SK-MEL-5 (cell line): ENCODE measurements around the gene KLHDC7B. TPM values are rescaled to one million over a fixed set of nuclear protein-coding genes. Genes with fewer than 3 reads are reported as not detected.

ENCODE experiments used
- DNase-seq: peaks from one replicate; pipeline ENCODE4 v3.0.0-alpha.2; 2016; ENCODE audit warnings: low read depth, low spot score
- in situ Hi-C: cut with HindIII; loops from 2 replicates; pipeline ENCODE4 v1.10.0; 2016; ENCODE audit warnings: low sequenced_read_pairs, high pct_unique_total_duplicates, low pct_unique_long_range_greater_than_20kb
- total RNA-seq: library from RNA; depleted of rRNA; stranded (reverse); fragments of >200 nt; shearing (Covaris generic); gene quantifications from 2 replicates; pipeline ENCODE4 v1.2.3, GENCODE V29; 2014; rRNA removed

The KLHDC7B gene
- total RNA-seq, 1 experiment from 2014 or later = 0.11 TPM

- in situ Hi-C loops = no loop called here
- no peak for DNase-seq
Measured at GRCh38 chr22:50597097-50597496, 51.4 kb downstream of the KLHDC7B start.

- in situ Hi-C loops = no loop called here
- DNase-seq = peak; percentile 22
Measured at GRCh38 chr22:50599816-50600455, 54.2 kb downstream of the KLHDC7B start.

GRCh38 chr22:50600538-50600937, 54.8 kb downstream of the KLHDC7B start, which contains the start of gene MAPK8IP2:
Gene MAPK8IP2, plus strand, starts transcription at chr22:50600793. Its CDS starts 26 bp downstream, at chr22:50600819.
- in situ Hi-C loops = no loop called here
- DNase-seq = peak; percentile 26

Other genes starting within 250 kb of the KLHDC7B start
- 31.2 and 40.5 TPM in 2 replicates for gene PLXNB2, start 238.3 kb upstream of the KLHDC7B start, total RNA-seq
- gene DENND6B, start 218.9 kb upstream of the KLHDC7B start, total RNA-seq = 0.59 and 0.66 TPM in 2 replicates
- 67.7 and 74.7 TPM in 2 replicates for gene PPP6R2, start 202.6 kb upstream of the KLHDC7B start, total RNA-seq
- gene SBF1, start 70.9 kb upstream of the KLHDC7B start, total RNA-seq = 61.8 and 65.3 TPM in 2 replicates
- 1.1 and 2.4 TPM in 2 replicates for gene ADM2, start 64.4 kb upstream of the KLHDC7B start, total RNA-seq
- not detected in 2 replicates for gene MIOX, start 59.0 kb upstream of the KLHDC7B start, total RNA-seq
- gene LMF2, start 38.2 kb upstream of the KLHDC7B start, total RNA-seq = 26.3 and 27.8 TPM in 2 replicates
- 51.5 and 53.8 TPM in 2 replicates for gene NCAPH2, start 37.7 kb upstream of the KLHDC7B start, total RNA-seq
- 2.7 and 7.2 TPM in 2 replicates for gene SCO2, start 20.3 kb upstream of the KLHDC7B start, total RNA-seq
- 1.5 and 1.8 TPM in 2 replicates for gene TYMP, start 15.9 kb upstream of the KLHDC7B start, total RNA-seq
- gene SYCE3, start 17.0 kb downstream of the KLHDC7B start, total RNA-seq = not detected in 2 replicates
- gene CPT1B, start 32.5 kb downstream of the KLHDC7B start, total RNA-seq = 5.4 and 12.6 TPM in 2 replicates
- 22.2 and 27.7 TPM in 2 replicates for gene CHKB, start 37.0 kb downstream of the KLHDC7B start, total RNA-seq
- 18.8 and 20.0 TPM in 2 replicates for gene MAPK8IP2, start 54.9 kb downstream of the KLHDC7B start, total RNA-seq
- 17.5 and 20.9 TPM in 2 replicates for gene ARSA, start 82.3 kb downstream of the KLHDC7B start, total RNA-seq
- 2.1 and 2.6 TPM in 2 replicates for gene SHANK3, start 126.9 kb downstream of the KLHDC7B start, total RNA-seq
- gene ACR, start 192.3 kb downstream of the KLHDC7B start, total RNA-seq = not detected in 2 replicates
- gene RABL2B, start 237.7 kb downstream of the KLHDC7B start, total RNA-seq = 16.8 and 18.6 TPM in 2 replicates